Ovary (tissue), 3 donors: Measurements from ENCODE around the gene SCRN2.

Experiments
- CTCF ChIP-seq, 3 donors: fragments of 450-650 bp in 2 of 3; fragments of 200-600 bp in 1 of 3; IDR thresholded peaks; one replicate each; pipeline versions ENCODE4 v1.5.1 to v1.8.0; 2016 to 2022; ENCODE audit warnings: antibody characterized with exemption in 3 of 3, mild to moderate bottlenecking in 1 of 3
- EP300 ChIP-seq: sonication (generic); formaldehyde crosslinking; IDR thresholded peaks from one replicate; pipeline ENCODE4 v1.6.1; 2017; ENCODE audit warnings: antibody characterized with exemption
- POLR2A ChIP-seq: fragments of 450-650 bp; IDR thresholded peaks from one replicate; pipeline ENCODE4 v1.6.1; 2017; ENCODE audit warnings: antibody characterized with exemption, mild to moderate bottlenecking, moderate library complexity
- donor health status: DM: no; HTN: no; CAD: no.

GRCh38 chr17:47838636-47839035 lies 2.4 kb downstream of the SCRN2 start:
- no peak for TF ChIP-seq CTCF (IDR thresholded peaks at IDR 0.05)
- TF ChIP-seq POLR2A, result no peak
- no peak for TF ChIP-seq EP300
